HEK293 (cell line): ENCODE results near the gene ACRBP.

Experiments
- EGR2 ChIP-seq: fragments of 450-650 bp; formaldehyde crosslinking; IDR thresholded peaks from 2 replicates; pipeline ENCODE4 v1.5.1; 2016; ENCODE audit warnings: low read depth, missing biosample characterization, missing genetic modification characterization
- ELK4 ChIP-seq: IDR thresholded peaks from 2 replicates; pipeline ENCODE4 v1.6.1; 2011; ENCODE audit warnings: mild to moderate bottlenecking, low read depth, low read length, borderline replicate concordance
- GLI4 ChIP-seq: fragments of 450-650 bp; formaldehyde crosslinking; IDR thresholded peaks from 2 replicates; pipeline ENCODE4 v1.5.1; 2016; ENCODE audit warnings: missing biosample characterization, missing genetic modification characterization
- GLIS2 ChIP-seq: fragments of 450-650 bp; formaldehyde crosslinking; IDR thresholded peaks from 2 replicates; pipeline ENCODE4 v1.5.1; 2016; ENCODE audit warnings: missing biosample characterization, missing genetic modification characterization
- HIC1 ChIP-seq: fragments of 450-650 bp; formaldehyde crosslinking; IDR thresholded peaks from 2 replicates; pipeline ENCODE4 v1.5.1; 2016; ENCODE audit warnings: missing biosample characterization, missing genetic modification characterization
- IKZF3 ChIP-seq: fragments of 450-650 bp; IDR thresholded peaks from 2 replicates; pipeline ENCODE4 v1.5.0; 2018; ENCODE audit warnings: missing biosample characterization, mild to moderate bottlenecking, missing genetic modification characterization, moderate library complexity
- KLF1 ChIP-seq: fragments of 450-650 bp; formaldehyde crosslinking; IDR thresholded peaks from 2 replicates; pipeline ENCODE4 v1.5.1; 2016; ENCODE audit warnings: missing biosample characterization, missing genetic modification characterization
- KLF10 ChIP-seq: fragments of 450-650 bp; IDR thresholded peaks from 2 replicates; pipeline ENCODE4 v1.5.1; 2018; ENCODE audit warnings: missing biosample characterization, mild to moderate bottlenecking, missing genetic modification characterization
- KLF9 ChIP-seq: fragments of 450-650 bp; formaldehyde crosslinking; IDR thresholded peaks from 2 replicates; pipeline ENCODE4 v1.5.1; 2016; ENCODE audit warnings: missing biosample characterization, missing genetic modification characterization, low read depth
- MZF1 ChIP-seq: fragments of 450-650 bp; formaldehyde crosslinking; IDR thresholded peaks from 2 replicates; pipeline ENCODE4 v1.5.1; 2017; ENCODE audit warnings: missing biosample characterization, missing genetic modification characterization, borderline replicate concordance
- SETDB1 ChIP-seq: IDR thresholded peaks from one replicate; pipeline ENCODE4 v1.6.1; 2017; ENCODE audit warnings: mild to moderate bottlenecking, low read length, moderate library complexity, mixed read lengths; ENCODE audit not compliant: insufficient read length
- SP3 ChIP-seq: fragments of 450-650 bp; formaldehyde crosslinking; IDR thresholded peaks from 2 replicates; pipeline ENCODE4 v1.5.1; 2016; ENCODE audit warnings: missing biosample characterization, missing genetic modification characterization
- ZBTB17 ChIP-seq: fragments of 450-650 bp; formaldehyde crosslinking; IDR thresholded peaks from 2 replicates; pipeline ENCODE4 v1.5.1; 2016; ENCODE audit warnings: missing biosample characterization, missing genetic modification characterization
- ZBTB26 ChIP-seq: fragments of 450-650 bp; formaldehyde crosslinking; optimal IDR thresholded peaks from 2 replicates; pipeline ENCODE3; 2016; ENCODE audit warnings: missing biosample characterization, mild to moderate bottlenecking, missing genetic modification characterization
- ZEB2 ChIP-seq: fragments of 450-650 bp; formaldehyde crosslinking; IDR thresholded peaks from 2 replicates; pipeline ENCODE4 v1.5.1; 2016; ENCODE audit warnings: missing biosample characterization, missing genetic modification characterization
- ZFP69B ChIP-seq: fragments of 450-650 bp; formaldehyde crosslinking; IDR thresholded peaks from 2 replicates; pipeline ENCODE4 v1.5.1; 2016; ENCODE audit warnings: missing biosample characterization, missing genetic modification characterization
- ZNF10 ChIP-seq: fragments of 450-650 bp; formaldehyde crosslinking; IDR thresholded peaks from 2 replicates; pipeline ENCODE4 v1.5.1; 2017; ENCODE audit warnings: missing biosample characterization, missing genetic modification characterization
- ZNF112 ChIP-seq: fragments of 450-650 bp; formaldehyde crosslinking; IDR thresholded peaks from 2 replicates; pipeline ENCODE4 v1.5.0; 2017; ENCODE audit warnings: missing biosample characterization, missing genetic modification characterization
- ZNF140 ChIP-seq: fragments of 450-650 bp; formaldehyde crosslinking; IDR thresholded peaks from 2 replicates; pipeline ENCODE4 v1.5.1; 2016; ENCODE audit warnings: missing biosample characterization, missing genetic modification characterization
- ZNF157 ChIP-seq: fragments of 450-650 bp; formaldehyde crosslinking; IDR thresholded peaks from 2 replicates; pipeline ENCODE4 v1.5.1; 2016; ENCODE audit warnings: missing biosample characterization, missing genetic modification characterization
- ZNF18 ChIP-seq: fragments of 450-650 bp; formaldehyde crosslinking; IDR thresholded peaks from 2 replicates; pipeline ENCODE4 v1.5.1; 2016; ENCODE audit warnings: missing biosample characterization, missing genetic modification characterization
- ZNF2 ChIP-seq: fragments of 450-650 bp; formaldehyde crosslinking; IDR thresholded peaks from 2 replicates; pipeline ENCODE4 v1.5.1; 2016; ENCODE audit warnings: missing biosample characterization, missing genetic modification characterization
- ZNF202 ChIP-seq: fragments of 450-650 bp; formaldehyde crosslinking; IDR thresholded peaks from 2 replicates; pipeline ENCODE4 v1.5.1; 2016; ENCODE audit warnings: missing biosample characterization, missing genetic modification characterization, borderline replicate concordance
- ZNF292 ChIP-seq: fragments of 450-650 bp; formaldehyde crosslinking; IDR thresholded peaks from 2 replicates; pipeline ENCODE4 v1.5.1; 2016; ENCODE audit warnings: low read depth, missing biosample characterization, missing genetic modification characterization, borderline replicate concordance
- ZNF37A ChIP-seq: fragments of 450-650 bp; IDR thresholded peaks from 2 replicates; pipeline ENCODE4 v1.5.1; 2018; ENCODE audit warnings: missing biosample characterization, missing genetic modification characterization
- ZNF391 ChIP-seq: fragments of 450-650 bp; formaldehyde crosslinking; IDR thresholded peaks from 2 replicates; pipeline ENCODE4 v1.5.1; 2016; ENCODE audit warnings: low read depth, missing biosample characterization, missing genetic modification characterization, borderline replicate concordance
- ZNF433 ChIP-seq: fragments of 450-650 bp; formaldehyde crosslinking; IDR thresholded peaks from 2 replicates; pipeline ENCODE4 v1.5.1; 2016; ENCODE audit warnings: missing biosample characterization, missing genetic modification characterization, low read depth
- ZNF513 ChIP-seq: fragments of 450-650 bp; IDR thresholded peaks from 2 replicates; pipeline ENCODE4 v1.5.1; 2018; ENCODE audit warnings: missing biosample characterization, missing genetic modification characterization
- ZNF785 ChIP-seq: fragments of 450-650 bp; formaldehyde crosslinking; IDR thresholded peaks from 2 replicates; pipeline ENCODE4 v1.5.1; 2016; ENCODE audit warnings: missing biosample characterization, missing genetic modification characterization

Gene ACRBP

GRCh38 chr12:6607751-6608591 is 39.3 kb downstream of the ACRBP start (continued):
- TF ChIP-seq HIC1 (tag by site-specific recombination) (peak; percentile 76; the same call in 1 of the 2 replicates), ZNF112 (tag by site-specific recombination) (no peak), SETDB1 (no peak), ZEB2 (0 out of 2 replicates have a peak, but pooled peaks have one; percentile 61), KLF10 (tag by site-specific recombination) (no peak), IKZF3 (tag by site-specific recombination) (no peak; the same call in 1 of the 2 replicates), ZBTB17 (tag by site-specific recombination) (peak; percentile 82), ZNF433 (tag by site-specific recombination) (no peak), ZBTB26 (tag by site-specific recombination) (no peak), ZNF391 (tag by site-specific recombination) (no peak; the same call in none of the 2 replicates), GLI4 (tag by site-specific recombination) (peak; percentile 82), ZNF292 (no peak), SP3 (tag by site-specific recombination) (peak; percentile 36), ZNF202 (tag by site-specific recombination) (no peak), ZNF10 (tag by site-specific recombination) (no peak), ZFP69B (tag by site-specific recombination) (peak; percentile 68; the same call in 1 of the 2 replicates), ZNF18 (tag by site-specific recombination) (no peak), GLIS2 (peak; percentile 89), ZNF140 (no peak), KLF1 (tag by site-specific recombination) (0 out of 2 replicates have a peak, but pooled peaks have one; percentile 29), ZNF785 (tag by site-specific recombination) (no peak), MZF1 (no peak), ZNF513 (tag by site-specific recombination) (no peak), KLF9 (tag by site-specific recombination) (0 out of 2 replicates have a peak, but pooled peaks have one; percentile 20), ELK4 (no peak), ZNF157 (tag by site-specific recombination) (no peak), ZNF2 (tag by site-specific recombination) (peak; percentile 78), EGR2 (tag by site-specific recombination) (peak; percentile 80), ZNF37A (tag by site-specific recombination) (no peak)
